Stimulated activated naive B cell treated with anti-CD40 and anti-IgM and Interleukin-4, amounts not matched to agents 10 μg/mL and 1 μg/mL and 100 μg/mL, for 72 hours (primary cell): ENCODE results near the gene VASH2.
"Not testable (repeated sequence)": the region's sequence is repeated elsewhere in the genome, so short reads cannot be mapped to it uniquely, and the experiment has no call there.

Experiments used
- ATAC-seq, 2 donors: fragments of 150-1000 bp; cut with Tn5 transposase; replicated peaks; 2 replicates each; pipeline ENCODE4 v1.10.0; 2021; ENCODE audit warnings: moderate library complexity in 1 of 2
- DNase-seq: peaks from one replicate; pipeline ENCODE4 v3.0.0; 2021
- H3K27ac Mint-ChIP-seq: one replicate; pipeline ENCODE4 v1.8.0; 2022; ENCODE audit warnings: mild to moderate bottlenecking, mixed read lengths
- H3K27me3 Mint-ChIP-seq, 2 donors: one replicate each; pipeline ENCODE4 v1.8.0; 2022; ENCODE audit warnings: mixed read lengths in 2 of 2
- H3K36me3 Mint-ChIP-seq, 2 donors: one replicate each; pipeline ENCODE4 v1.8.0; 2022; ENCODE audit warnings: mixed read lengths in 2 of 2, mild to moderate bottlenecking in 1 of 2
- H3K4me1 Mint-ChIP-seq, 2 donors: one replicate each; pipeline ENCODE4 v1.8.0; 2022; ENCODE audit warnings: mixed read lengths in 2 of 2, mild to moderate bottlenecking in 1 of 2
- H3K4me3 Mint-ChIP-seq, 2 donors: one replicate each; pipeline ENCODE4 v1.8.0; 2022; ENCODE audit warnings: mild to moderate bottlenecking in 2 of 2, mixed read lengths in 2 of 2, moderate library complexity in 1 of 2
- H3K9me3 Mint-ChIP-seq, 2 donors: one replicate each; pipeline ENCODE4 v1.8.0; 2022; ENCODE audit warnings: mixed read lengths in 2 of 2, mild to moderate bottlenecking in 1 of 2

VASH2 gene

DNA sequence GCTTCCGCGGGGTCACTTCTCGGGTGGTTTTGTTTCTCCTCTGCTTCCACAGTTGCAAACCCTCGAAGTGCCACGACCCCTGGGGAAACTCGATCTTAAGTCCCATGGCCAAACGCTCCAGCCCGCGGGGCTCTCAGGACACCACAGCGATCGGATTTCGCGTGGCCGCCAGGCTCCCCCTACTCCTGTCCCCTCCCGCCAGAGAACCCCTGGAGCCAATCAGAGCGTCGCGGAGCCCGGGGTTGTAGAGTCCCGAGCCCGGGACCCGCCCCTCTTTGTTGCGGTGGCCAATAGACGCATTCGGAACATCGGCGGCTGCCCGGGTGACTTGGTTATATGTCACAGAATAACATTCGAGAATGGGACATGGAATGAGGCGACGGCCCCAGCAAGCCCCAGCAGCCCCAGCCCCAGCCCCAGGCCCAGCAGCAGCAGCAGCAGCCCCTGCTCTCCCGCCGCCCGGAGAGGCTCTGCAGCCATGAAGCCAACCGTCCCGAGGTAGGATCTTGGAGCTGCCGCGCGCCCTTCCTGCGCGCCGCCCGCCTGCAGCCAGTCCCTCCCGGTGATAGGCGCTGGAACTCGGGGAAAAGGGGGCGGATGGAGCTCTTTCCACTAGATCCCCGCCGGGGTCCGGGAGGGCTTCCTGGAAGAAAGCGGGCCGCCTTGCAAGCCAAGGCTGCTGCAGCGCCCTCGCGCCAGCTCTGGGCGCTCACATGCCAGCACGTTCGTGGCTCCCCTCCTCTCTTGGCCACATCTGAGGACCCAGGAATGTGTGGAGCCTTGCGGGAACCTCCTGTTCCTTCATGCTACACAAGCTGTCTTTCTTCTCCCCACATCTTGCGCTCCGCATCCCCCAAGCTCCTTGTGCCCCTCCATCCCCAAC, at the start of gene VASH2:
Gene VASH2, plus strand, starts transcription at position 299 of the 883 bp plus-strand sequence. CDS start 1,002 bp downstream, outside the sequence.
- Mint-ChIP-seq H3K27me3 (peaks cover 34 to 39% of the 10 kb centered on the region in 2 donors), H3K36me3 (peaks cover 0 to 2% of the 10 kb centered on the region in 2 donors), H3K27ac (peak within 1 kb of the TSS; percentile 85), H3K4me3 (peak within 1 kb of the TSS; percentile 86 to 87), H3K9me3 (no peaks in the 10 kb centered on the region), H3K4me1 (peaks cover 36 to 38% of the 10 kb centered on the region in 2 donors)
- DNase-seq (peak; percentile 57), ATAC-seq (peak; percentile 90 to 95)

GRCh38 chr1:212901290-212901689, 49.1 kb upstream of the VASH2 start:
- ATAC-seq (no peak), DNase-seq (no peak)
- H3K27ac Mint-ChIP-seq: no peak overlapping the region
- H3K9me3 Mint-ChIP-seq: peaks cover 13 to 23% of the 10 kb centered on the region in 2 donors
- no peak overlapping the region for H3K4me3 Mint-ChIP-seq
- no peaks in the 10 kb centered on the region for H3K4me1 Mint-ChIP-seq
- no peaks in the 10 kb centered on the region for H3K27me3 Mint-ChIP-seq
- peaks cover 29 to 46% of the 10 kb centered on the region in 2 donors for H3K36me3 Mint-ChIP-seq

- peaks cover 28 to 42% of the 10 kb centered on the region in 2 donors for H3K36me3 Mint-ChIP-seq
- no peak for ATAC-seq
- H3K4me1 Mint-ChIP-seq: no peaks in the 10 kb centered on the region
- no peak for DNase-seq
- H3K27me3 Mint-ChIP-seq: no peaks in the 10 kb centered on the region
- H3K9me3 Mint-ChIP-seq: peaks cover 13 to 23% of the 10 kb centered on the region in 2 donors
- no peak overlapping the region for H3K4me3 Mint-ChIP-seq
- no peak overlapping the region for H3K27ac Mint-ChIP-seq
These were observed 48.3 kb upstream of the VASH2 start for GRCh38 chr1:212902054-212902453.

DNA sequence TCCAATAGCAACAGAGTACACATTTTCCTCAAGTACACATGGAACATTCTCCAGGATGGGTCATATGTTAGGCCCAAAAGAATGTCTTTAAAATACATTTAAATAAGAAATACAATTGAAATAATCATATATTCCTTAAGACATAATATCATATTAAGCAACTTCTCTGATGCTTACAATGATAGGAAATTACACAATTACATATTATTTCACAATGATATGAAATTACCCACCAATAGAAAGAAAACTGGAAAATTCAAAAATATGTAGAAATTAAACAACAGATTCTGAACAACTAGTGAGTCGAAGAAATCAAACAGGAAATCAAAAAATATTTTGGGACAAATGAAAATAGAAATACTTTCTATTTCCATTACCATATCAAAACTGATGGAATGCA, 46.7 kb upstream of the VASH2 start:
- Mint-ChIP-seq H3K27me3 (peaks cover 4 to 6% of the 10 kb centered on the region in 2 donors), H3K4me3 (no peak overlapping the region), H3K27ac (no peak overlapping the region), H3K9me3 (peaks cover 13 to 23% of the 10 kb centered on the region in 2 donors), H3K36me3 (peaks cover 24 to 29% of the 10 kb centered on the region in 2 donors), H3K4me1 (no peaks in the 10 kb centered on the region)
- no peak for DNase-seq
- ATAC-seq: no peak

DNA sequence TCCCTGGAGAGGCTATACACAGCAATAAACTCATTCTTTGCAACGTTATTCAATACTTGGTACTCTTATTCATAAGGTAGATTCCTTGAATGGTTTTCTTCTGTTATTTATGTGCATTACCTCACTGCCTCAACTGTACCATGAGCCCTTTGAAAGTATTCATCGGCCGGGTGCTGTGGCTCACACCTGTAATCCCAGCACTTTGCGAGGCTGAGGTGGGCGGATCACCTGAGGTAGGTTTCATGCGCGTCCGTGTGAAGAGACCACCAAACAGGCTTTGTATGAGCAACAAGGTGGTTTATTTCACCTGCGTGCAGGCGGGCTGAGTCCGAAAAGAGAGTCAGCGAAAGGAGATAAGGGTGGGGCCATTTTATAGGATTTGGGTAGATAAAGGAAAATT, 42.3 kb upstream of the VASH2 start:
- not testable (repeated sequence) for ATAC-seq, H3K27me3 Mint-ChIP-seq, H3K27ac Mint-ChIP-seq, H3K4me1 Mint-ChIP-seq, H3K9me3 Mint-ChIP-seq, DNase-seq, H3K4me3 Mint-ChIP-seq, H3K36me3 Mint-ChIP-seq

- DNase-seq (no peak), ATAC-seq (no peak)
- Mint-ChIP-seq H3K27ac (no peak overlapping the region), H3K9me3 (peaks cover 0 to 2% of the 10 kb centered on the region in 2 donors), H3K4me3 (no peak overlapping the region), H3K27me3 (peaks cover 4 to 6% of the 10 kb centered on the region in 2 donors), H3K4me1 (no peaks in the 10 kb centered on the region), H3K36me3 (peaks cover 0 to 1% of the 10 kb centered on the region in 2 donors)
These were observed 41.4 kb upstream of the VASH2 start for GRCh38 chr1:212908971-212909370.

DNA sequence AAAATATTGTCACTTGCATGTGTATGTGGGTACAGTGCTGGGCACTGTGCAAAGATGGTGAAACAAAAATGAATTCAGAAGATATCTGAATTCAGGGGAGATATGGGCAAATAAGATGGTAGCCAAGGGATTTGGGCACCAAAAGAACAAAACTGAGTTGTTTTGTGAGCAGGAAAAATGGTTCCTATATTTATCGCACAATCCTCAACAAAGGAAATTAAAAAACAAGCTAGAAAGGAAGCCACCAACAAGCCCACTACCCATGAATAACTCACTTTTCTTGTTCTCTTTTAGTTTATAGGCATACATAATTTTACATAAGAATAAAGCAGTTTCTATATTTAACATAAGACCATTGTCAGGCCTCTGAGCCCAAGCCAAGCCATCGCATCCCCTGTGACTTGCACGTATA, 40.7 kb upstream of the VASH2 start:
- no peak for ATAC-seq
- no peak for DNase-seq
- H3K36me3 Mint-ChIP-seq: peaks cover 0 to 1% of the 10 kb centered on the region in 2 donors

GRCh38 chr1:212910213-212910612, 40.1 kb upstream of the VASH2 start:
- H3K27ac Mint-ChIP-seq, ATAC-seq, H3K4me1 Mint-ChIP-seq: not testable (repeated sequence)

More for the DNA sequence above, 40.7 kb upstream of the VASH2 start:
- H3K27me3 Mint-ChIP-seq: peaks cover 4 to 6% of the 10 kb centered on the region in 2 donors
- no peaks in the 10 kb centered on the region for H3K4me1 Mint-ChIP-seq
- no peak overlapping the region for H3K4me3 Mint-ChIP-seq
- H3K27ac Mint-ChIP-seq: no peak overlapping the region
- H3K9me3 Mint-ChIP-seq: no peaks in the 10 kb centered on the region

DNA sequence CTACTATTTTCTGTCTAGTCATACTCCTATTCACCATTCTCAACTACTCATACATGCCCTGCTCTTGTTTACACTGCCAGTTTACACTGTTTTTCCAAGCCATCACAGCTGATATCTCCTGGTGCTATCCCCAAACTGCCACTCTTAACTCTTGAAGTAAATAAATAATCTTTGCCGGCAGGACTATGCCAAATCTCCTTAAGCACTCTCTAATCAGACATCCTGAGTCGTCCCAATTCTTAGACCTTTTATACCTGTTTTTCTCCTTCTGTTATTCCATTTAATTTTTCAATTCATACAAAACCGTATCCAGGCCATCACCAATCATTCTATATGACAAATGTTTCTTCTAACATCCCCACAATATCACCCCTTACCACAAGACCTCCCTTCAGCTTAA, 36.7 kb upstream of the VASH2 start:
- ATAC-seq, DNase-seq, H3K4me3 Mint-ChIP-seq, H3K9me3 Mint-ChIP-seq, H3K27ac Mint-ChIP-seq, H3K36me3 Mint-ChIP-seq: not testable (repeated sequence)
- H3K4me1 Mint-ChIP-seq: peaks cover 8 to 17% of the 10 kb centered on the region in 2 donors
- H3K27me3 Mint-ChIP-seq: peaks cover 14 to 24% of the 10 kb centered on the region in 2 donors

More at GRCh38 chr1:212910213-212910612, 40.1 kb upstream of the VASH2 start:
- H3K27me3 Mint-ChIP-seq, H3K4me3 Mint-ChIP-seq, DNase-seq, H3K36me3 Mint-ChIP-seq, H3K9me3 Mint-ChIP-seq: not testable (repeated sequence)

DNA sequence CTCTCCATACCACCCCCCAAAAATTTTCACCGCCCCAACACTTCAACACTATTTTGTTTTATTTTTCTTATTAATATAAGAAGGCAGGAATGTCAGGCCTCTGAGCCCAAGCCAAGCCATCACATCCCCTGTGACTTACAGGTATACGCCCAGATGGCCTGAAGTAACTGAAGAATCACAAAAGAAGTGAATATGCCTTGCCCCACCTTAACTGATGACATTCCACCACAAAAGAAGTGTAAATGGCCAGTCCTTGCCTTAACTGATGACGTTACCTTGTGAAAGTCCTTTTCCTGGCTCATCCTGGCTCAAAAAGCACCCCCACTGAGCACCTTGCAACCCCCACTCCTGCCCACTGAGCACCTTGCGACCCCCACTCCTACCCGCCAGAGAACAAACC, 36.2 kb upstream of the VASH2 start:
- DNase-seq, ATAC-seq, H3K9me3 Mint-ChIP-seq, H3K36me3 Mint-ChIP-seq, H3K4me3 Mint-ChIP-seq, H3K27ac Mint-ChIP-seq: not testable (repeated sequence)
- Mint-ChIP-seq H3K4me1 (peaks cover 8 to 17% of the 10 kb centered on the region in 2 donors), H3K27me3 (peaks cover 14 to 25% of the 10 kb centered on the region in 2 donors)

- no peak for ATAC-seq
- Mint-ChIP-seq H3K27me3 (peaks cover 14 to 25% of the 10 kb centered on the region in 2 donors), H3K4me1 (peaks cover 8 to 17% of the 10 kb centered on the region in 2 donors), H3K9me3 (no peaks in the 10 kb centered on the region), H3K4me3 (no peak overlapping the region), H3K36me3 (no peaks in the 10 kb centered on the region), H3K27ac (no peak overlapping the region)
- no peak for DNase-seq
These were observed 35.6 kb upstream of the VASH2 start for GRCh38 chr1:212914789-212915188.

DNA sequence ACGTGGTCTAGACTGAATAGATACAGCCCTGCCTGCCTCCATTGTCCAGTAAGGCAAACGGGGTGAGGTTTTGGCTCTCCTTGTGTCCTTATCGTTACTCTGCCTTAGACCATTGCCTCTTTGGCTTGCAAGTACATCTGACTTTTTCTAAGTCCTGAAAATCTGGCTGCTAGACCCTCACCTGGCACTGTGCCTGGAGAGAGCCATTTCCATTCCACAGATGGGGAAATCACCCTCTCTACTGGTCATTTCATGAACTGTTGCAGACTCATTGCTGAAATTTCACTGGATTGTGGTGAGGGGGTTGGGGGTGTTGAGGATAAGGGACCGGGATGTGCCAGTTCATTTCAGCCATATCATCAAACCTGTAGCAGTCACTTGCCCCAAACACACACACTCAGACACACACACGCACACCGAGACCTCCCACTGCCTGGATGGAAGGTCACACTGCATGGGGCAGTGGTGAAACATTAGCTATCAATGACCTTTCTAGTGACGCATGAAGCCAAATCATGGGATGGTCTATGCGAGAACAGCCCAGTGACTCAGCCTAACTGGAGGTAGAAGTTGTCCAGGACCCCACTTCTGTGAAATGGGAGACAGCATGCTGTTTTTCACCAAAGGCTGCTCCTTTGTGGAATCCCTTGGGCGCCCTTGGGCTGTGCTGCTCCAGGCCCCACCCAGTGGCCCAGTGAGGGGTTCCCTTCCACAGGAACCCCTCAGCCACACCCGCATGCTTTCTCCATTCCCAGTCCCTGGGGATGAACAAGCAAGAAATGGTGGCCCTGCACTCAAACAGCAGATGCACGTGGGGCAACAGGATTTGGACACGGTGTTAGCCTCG, 34.9 kb upstream of the VASH2 start:
- ATAC-seq: peak; percentile 61 to 71
- no peak overlapping the region for H3K27ac Mint-ChIP-seq
- H3K36me3 Mint-ChIP-seq: no peaks in the 10 kb centered on the region
- DNase-seq: no peak
- no peak overlapping the region for H3K4me3 Mint-ChIP-seq
- H3K27me3 Mint-ChIP-seq: peaks cover 15 to 26% of the 10 kb centered on the region in 2 donors
- H3K9me3 Mint-ChIP-seq: no peaks in the 10 kb centered on the region
- H3K4me1 Mint-ChIP-seq: peaks cover 8 to 17% of the 10 kb centered on the region in 2 donors

- H3K27ac Mint-ChIP-seq: peak overlapping the region; percentile 87
- H3K27me3 Mint-ChIP-seq: peaks cover 24 to 38% of the 10 kb centered on the region in 2 donors
- H3K4me3 Mint-ChIP-seq: peak overlapping the region in 1 of 2 donors; percentile 19
- DNase-seq (no peak), ATAC-seq (peak; percentile 65 to 69)
- no peaks in the 10 kb centered on the region for H3K9me3 Mint-ChIP-seq
- H3K36me3 Mint-ChIP-seq: no peaks in the 10 kb centered on the region
- H3K4me1 Mint-ChIP-seq: peaks cover 8 to 17% of the 10 kb centered on the region in 2 donors
These were observed 33.7 kb upstream of the VASH2 start for GRCh38 chr1:212916481-212917133.

- Mint-ChIP-seq H3K4me3 (no peak overlapping the region), H3K36me3 (no peaks in the 10 kb centered on the region), H3K9me3 (no peaks in the 10 kb centered on the region), H3K27ac (no peak overlapping the region), H3K4me1 (peaks cover 8 to 17% of the 10 kb centered on the region in 2 donors), H3K27me3 (peaks cover 24 to 38% of the 10 kb centered on the region in 2 donors)
- DNase-seq (no peak), ATAC-seq (no peak)
These were observed 33.2 kb upstream of the VASH2 start for GRCh38 chr1:212917134-212917485.
